Fibroblast of the conjunctiva (primary cell): ENCODE results near the gene PID1.

Source experiments
- DNase-seq: peaks from one replicate; pipeline ENCODE4 v3.0.0-alpha.2; 2010; ENCODE audit warnings: low read depth

Gene PID1

GRCh38 chr2:229164545-229165249 is 106.4 kb downstream of the PID1 start:
- no peak for DNase-seq

GRCh38 chr2:229163893-229164292 is 107.2 kb downstream of the PID1 start:
- DNase-seq: no peak

GRCh38 chr2:229162015-229162414 is 109.1 kb downstream of the PID1 start:
- DNase-seq: no peak

GRCh38 chr2:229160984-229161383 is 110.1 kb downstream of the PID1 start:
- no peak for DNase-seq

- no peak for DNase-seq
Measured at GRCh38 chr2:229160180-229160579, 110.9 kb downstream of the PID1 start.

GRCh38 chr2:229159405-229159804 is 111.7 kb downstream of the PID1 start:
- DNase-seq: no peak

- DNase-seq: no peak
Measured at GRCh38 chr2:229154381-229154780, 116.7 kb downstream of the PID1 start.

GRCh38 chr2:229153951-229154350 is 117.1 kb downstream of the PID1 start:
- DNase-seq: no peak

GRCh38 chr2:229153267-229153666 is 117.8 kb downstream of the PID1 start:
- no peak for DNase-seq

GRCh38 chr2:229152674-229153073 is 118.4 kb downstream of the PID1 start:
- no peak for DNase-seq

- no peak for DNase-seq
Measured at GRCh38 chr2:229150317-229150716, 120.8 kb downstream of the PID1 start.

- DNase-seq: peak; percentile 31
Measured at GRCh38 chr2:229141424-229142025, 129.6 kb downstream of the PID1 start.

- no peak for DNase-seq
Measured at GRCh38 chr2:229137639-229138038, 133.4 kb downstream of the PID1 start.

- no peak for DNase-seq
Measured at GRCh38 chr2:229137066-229137465, 134.0 kb downstream of the PID1 start.

GRCh38 chr2:229133155-229133772 is 137.8 kb downstream of the PID1 start:
- DNase-seq: peak; percentile 43

GRCh38 chr2:229132236-229132635 is 138.9 kb downstream of the PID1 start:
- DNase-seq: no peak

GRCh38 chr2:229130522-229130921 is 140.6 kb downstream of the PID1 start:
- no peak for DNase-seq

- DNase-seq: peak; percentile 12
Measured at GRCh38 chr2:229129738-229130371, 141.2 kb downstream of the PID1 start.

- no peak for DNase-seq
Measured at GRCh38 chr2:229127471-229127870, 143.6 kb downstream of the PID1 start.

- DNase-seq: no peak
Measured at GRCh38 chr2:229126066-229126465, 145.0 kb downstream of the PID1 start.

GRCh38 chr2:229124136-229124535 is 147.0 kb downstream of the PID1 start:
- no peak for DNase-seq

- no peak for DNase-seq
Measured at GRCh38 chr2:229118927-229119326, 152.2 kb downstream of the PID1 start.

GRCh38 chr2:229118336-229118735 is 152.8 kb downstream of the PID1 start:
- no peak for DNase-seq
